ENCODE results near the gene ARFGAP1.
"Not testable (repeated sequence)": the region's sequence is repeated elsewhere in the genome, so short reads cannot be mapped to it uniquely, and the experiment has no call there.

Gene ARFGAP1

GRCh38 chr20:63297371-63297781 lies 24.8 kb downstream of the ARFGAP1 start:
- in situ Hi-C loops (cut with MboI; ENCODE audit: low pct_unique_long_range_greater_than_20kb, low sequenced_read_pairs): no loop called here
- no peak for DNase-seq

- DNase-seq: no peak
- in situ Hi-C loops (cut with MboI; ENCODE audit: low pct_unique_long_range_greater_than_20kb, low sequenced_read_pairs): no loop called here
Observed at GRCh38 chr20:63297796-63298572, 25.4 kb downstream of the ARFGAP1 start.

- in situ Hi-C loops (cut with MboI; ENCODE audit: low pct_unique_long_range_greater_than_20kb, low sequenced_read_pairs): no loop called here
- DNase-seq: no peak
Observed at GRCh38 chr20:63298731-63299312, 26.2 kb downstream of the ARFGAP1 start.

GRCh38 chr20:63301671-63302070 lies 29.1 kb downstream of the ARFGAP1 start:
- no peak for DNase-seq
- in situ Hi-C loops (cut with MboI; ENCODE audit: low pct_unique_long_range_greater_than_20kb, low sequenced_read_pairs): no loop called here

GRCh38 chr20:63303095-63303666 lies 30.6 kb downstream of the ARFGAP1 start:
- no peak for DNase-seq
- in situ Hi-C loops (cut with MboI; ENCODE audit: low pct_unique_long_range_greater_than_20kb, low sequenced_read_pairs): no loop called here

- DNase-seq: no peak
- in situ Hi-C loops (cut with MboI; ENCODE audit: low pct_unique_long_range_greater_than_20kb, low sequenced_read_pairs): no loop called here
Observed at GRCh38 chr20:63305393-63305792, 32.8 kb downstream of the ARFGAP1 start.

- DNase-seq; in situ Hi-C loops (cut with MboI; ENCODE audit: low pct_unique_long_range_greater_than_20kb, low sequenced_read_pairs): not testable (repeated sequence)
Observed at GRCh38 chr20:63305933-63306672, 33.5 kb downstream of the ARFGAP1 start.

GRCh38 chr20:63306673-63307537 lies 34.3 kb downstream of the ARFGAP1 start:
- in situ Hi-C loops (cut with MboI; ENCODE audit: low pct_unique_long_range_greater_than_20kb, low sequenced_read_pairs): no loop called here

GRCh38 chr20:63307538-63308217 lies 35.1 kb downstream of the ARFGAP1 start:
- in situ Hi-C loops (cut with MboI; ENCODE audit: low pct_unique_long_range_greater_than_20kb, low sequenced_read_pairs): no loop called here
- DNase-seq: no peak

More at GRCh38 chr20:63306673-63307537, 34.3 kb downstream of the ARFGAP1 start:
- no peak for DNase-seq

- DNase-seq: no peak
- in situ Hi-C loops (cut with MboI; ENCODE audit: low pct_unique_long_range_greater_than_20kb, low sequenced_read_pairs): no loop called here
Observed at GRCh38 chr20:63308218-63308911, 35.8 kb downstream of the ARFGAP1 start.

- peak; percentile 18 for DNase-seq
- in situ Hi-C loops (cut with MboI; ENCODE audit: low pct_unique_long_range_greater_than_20kb, low sequenced_read_pairs): no loop called here
Observed at GRCh38 chr20:63309261-63310071, 36.9 kb downstream of the ARFGAP1 start.

GRCh38 chr20:63310265-63310991 lies 37.8 kb downstream of the ARFGAP1 start:
- in situ Hi-C loops (cut with MboI; ENCODE audit: low pct_unique_long_range_greater_than_20kb, low sequenced_read_pairs): no loop called here
- DNase-seq: no peak

GRCh38 chr20:63311186-63311832 lies 38.7 kb downstream of the ARFGAP1 start:
- no peak for DNase-seq
- in situ Hi-C loops (cut with MboI; ENCODE audit: low pct_unique_long_range_greater_than_20kb, low sequenced_read_pairs): no loop called here

- in situ Hi-C loops (cut with MboI; ENCODE audit: low pct_unique_long_range_greater_than_20kb, low sequenced_read_pairs): no loop called here
- DNase-seq: no peak
Observed at GRCh38 chr20:63311833-63312243, 39.2 kb downstream of the ARFGAP1 start.

- DNase-seq: no peak
- in situ Hi-C loops (cut with MboI; ENCODE audit: low pct_unique_long_range_greater_than_20kb, low sequenced_read_pairs): no loop called here
Observed at GRCh38 chr20:63312273-63312672, 39.7 kb downstream of the ARFGAP1 start.
